COLO668 (cell line): ENCODE data around the gene ZNF609.
"Not testable (repeated sequence)": the region's sequence is repeated elsewhere in the genome, so short reads cannot be mapped to it uniquely, and the experiment has no call there.

Source experiments
- DNase-seq: peaks from one replicate; lab custom pipeline; 2025; ENCODE audit not compliant: unreplicated experiment; lab: John Stamatoyannopoulos, UW

Gene ZNF609

GRCh38 chr15:64617727-64618126, 157.3 kb downstream of the ZNF609 start:
- DNase-seq, result no peak

DNA sequence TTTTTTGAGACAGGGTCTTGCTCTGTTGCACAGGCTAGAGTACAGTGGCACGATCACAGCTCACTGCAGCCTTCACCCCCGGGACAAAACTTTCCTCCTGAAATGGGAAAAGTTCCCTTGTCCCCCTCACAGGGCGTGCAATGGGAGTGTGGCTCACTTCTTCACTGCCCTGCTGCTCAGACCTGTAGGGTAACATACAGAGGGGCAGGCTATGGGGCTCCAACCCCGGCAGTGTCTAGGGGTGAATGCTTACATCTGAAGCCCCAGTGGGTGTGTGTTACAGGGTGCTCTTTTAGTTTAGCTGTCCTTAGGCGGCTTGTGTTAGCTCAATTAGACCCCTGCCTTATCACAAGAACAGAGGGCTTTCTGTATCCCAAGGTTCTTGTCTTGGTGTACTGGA, 157.8 kb downstream of the ZNF609 start:
- DNase-seq, result no peak

- no peak for DNase-seq
These were observed 158.2 kb downstream of the ZNF609 start for GRCh38 chr15:64618540-64618939.

DNA sequence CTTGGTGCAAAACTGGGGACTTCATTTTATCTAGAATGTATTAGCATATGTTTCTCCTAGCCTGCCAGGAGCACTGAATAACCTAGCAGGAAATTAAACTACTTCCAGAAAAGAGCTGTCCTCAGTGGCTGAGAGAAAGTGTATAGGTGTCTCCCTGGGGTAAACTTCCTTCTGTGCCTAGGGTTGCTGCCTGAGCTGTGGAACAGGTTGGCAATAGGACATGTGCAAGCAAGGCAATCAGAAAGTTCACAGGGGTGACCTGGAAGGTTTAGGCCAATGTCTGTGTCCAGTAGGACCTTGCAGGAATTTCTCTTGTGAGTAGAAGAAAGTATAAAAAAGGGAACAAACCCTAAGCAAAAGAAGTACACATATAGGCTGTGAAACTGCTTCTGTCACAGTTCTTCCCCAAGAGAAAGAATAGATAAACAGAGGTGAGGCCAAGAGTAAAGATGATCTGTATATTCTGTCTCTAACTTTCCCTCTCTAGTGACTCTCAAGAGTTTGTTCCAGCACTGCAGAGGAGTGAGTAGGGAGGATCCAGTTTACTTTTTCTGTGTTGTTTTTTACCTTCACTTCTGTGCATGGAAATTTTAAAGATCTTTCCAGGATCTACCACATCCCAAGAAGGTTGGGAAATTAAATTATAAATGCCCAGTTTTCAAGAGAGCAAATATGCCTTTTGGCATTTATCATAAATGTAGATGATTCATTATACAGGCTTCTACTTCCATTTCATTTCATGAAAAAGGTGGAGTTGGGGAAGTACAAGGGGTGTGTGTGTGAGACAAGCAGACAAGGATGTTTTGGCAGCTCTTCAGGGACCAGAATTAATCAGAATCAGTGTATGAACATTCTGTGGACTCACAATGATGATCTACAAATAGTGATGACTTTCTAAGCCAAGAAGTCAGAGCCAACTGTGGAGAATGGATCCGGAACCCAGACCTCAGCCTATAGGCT, 159.8 kb downstream of the ZNF609 start:
- DNase-seq, result no peak

GRCh38 chr15:64621056-64621455, 160.7 kb downstream of the ZNF609 start:
- DNase-seq, result no peak

GRCh38 chr15:64622410-64623260, 162.3 kb downstream of the ZNF609 start:
- DNase-seq, result no peak

GRCh38 chr15:64623347-64623996, 163.1 kb downstream of the ZNF609 start:
- no peak for DNase-seq

DNA sequence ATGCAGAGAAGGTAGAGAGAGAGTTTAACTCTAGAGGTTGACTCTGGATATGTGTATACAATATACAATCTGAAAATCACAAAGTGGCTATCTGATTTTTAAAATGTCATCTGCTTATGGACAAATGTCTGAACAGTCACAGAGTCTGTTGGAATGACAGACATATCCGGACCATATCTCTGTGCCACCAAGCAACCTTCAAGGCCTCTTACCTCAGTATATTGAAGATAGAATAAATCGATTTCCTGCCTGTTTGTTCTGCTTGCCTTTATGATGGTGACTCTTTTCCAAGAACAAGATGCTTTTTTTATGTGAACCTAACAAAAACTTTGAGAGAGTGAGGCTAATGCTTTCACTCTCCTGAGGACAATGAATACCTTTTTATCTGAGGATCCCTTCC, 163.9 kb downstream of the ZNF609 start:
- DNase-seq, result no peak

- DNase-seq, result no peak
These were observed 168.7 kb downstream of the ZNF609 start for GRCh38 chr15:64629063-64629462.

GRCh38 chr15:64630396-64631107, 170.2 kb downstream of the ZNF609 start:
- DNase-seq, result no peak

DNA sequence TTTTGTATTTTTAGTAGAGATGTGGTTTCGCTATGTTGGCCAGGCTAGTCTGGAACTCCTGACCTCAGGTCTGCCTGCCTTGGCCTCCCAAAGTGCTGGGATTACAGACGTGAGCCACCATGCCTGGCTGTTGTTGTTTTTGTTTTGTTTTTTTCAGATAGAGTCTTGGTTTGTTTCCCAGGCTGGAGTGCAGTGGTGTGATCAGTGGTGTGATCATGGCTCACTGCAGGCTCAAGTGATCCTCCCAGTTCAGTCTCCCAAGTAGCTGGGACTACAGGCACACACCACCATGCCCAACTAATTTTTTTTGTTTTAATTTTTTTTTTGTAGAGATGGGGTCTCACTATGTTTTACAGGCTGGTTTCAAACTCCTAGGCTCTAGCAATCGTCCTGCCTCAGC, 172.3 kb downstream of the ZNF609 start:
- not testable (repeated sequence) for DNase-seq

DNA sequence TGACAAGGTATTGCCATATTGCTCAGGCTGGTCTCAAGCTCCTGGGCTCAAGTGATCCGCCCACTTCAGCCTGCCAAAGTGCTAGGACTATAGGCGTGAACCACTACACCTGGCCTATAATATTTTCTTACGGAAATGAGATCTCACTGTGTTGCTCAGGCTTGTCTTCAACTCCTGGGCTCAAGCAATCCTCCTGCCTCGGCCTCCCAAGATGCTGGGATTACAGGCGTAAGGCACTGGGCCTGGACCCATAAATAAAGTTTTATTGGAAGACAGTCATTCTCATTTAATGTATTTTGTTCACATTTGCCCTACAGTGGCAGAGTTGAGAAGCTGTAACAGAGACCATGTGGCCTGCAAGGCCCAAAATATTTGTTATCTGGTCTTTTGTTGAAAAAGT, 173.0 kb downstream of the ZNF609 start:
- no peak for DNase-seq

GRCh38 chr15:64634027-64634426, 173.6 kb downstream of the ZNF609 start:
- DNase-seq, result no peak

GRCh38 chr15:64634576-64635498, 174.5 kb downstream of the ZNF609 start:
- DNase-seq, result peak; percentile 44

- no peak for DNase-seq
These were observed 175.4 kb downstream of the ZNF609 start for GRCh38 chr15:64635499-64636495.

DNA sequence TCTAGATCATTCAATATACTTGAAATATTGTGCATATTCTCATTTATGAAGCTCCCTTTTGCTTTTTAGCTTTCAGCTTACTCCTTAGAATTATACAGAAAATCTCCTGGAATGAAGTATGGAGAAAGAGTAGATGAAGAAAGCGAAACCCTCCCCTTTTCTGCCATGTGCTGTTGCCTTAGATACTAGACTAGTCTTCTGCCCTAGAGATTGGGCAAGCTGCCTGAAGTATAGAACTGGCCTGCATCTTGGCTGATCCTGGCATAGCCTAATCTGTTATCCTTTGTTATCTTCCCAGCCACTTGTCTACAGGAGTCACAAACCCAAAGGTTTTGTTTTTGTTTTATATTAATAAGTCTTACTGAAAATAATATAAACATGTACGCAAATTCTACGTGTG, 176.2 kb downstream of the ZNF609 start:
- DNase-seq, result no peak

GRCh38 chr15:64637412-64637811, 177.0 kb downstream of the ZNF609 start:
- DNase-seq, result no peak

DNA sequence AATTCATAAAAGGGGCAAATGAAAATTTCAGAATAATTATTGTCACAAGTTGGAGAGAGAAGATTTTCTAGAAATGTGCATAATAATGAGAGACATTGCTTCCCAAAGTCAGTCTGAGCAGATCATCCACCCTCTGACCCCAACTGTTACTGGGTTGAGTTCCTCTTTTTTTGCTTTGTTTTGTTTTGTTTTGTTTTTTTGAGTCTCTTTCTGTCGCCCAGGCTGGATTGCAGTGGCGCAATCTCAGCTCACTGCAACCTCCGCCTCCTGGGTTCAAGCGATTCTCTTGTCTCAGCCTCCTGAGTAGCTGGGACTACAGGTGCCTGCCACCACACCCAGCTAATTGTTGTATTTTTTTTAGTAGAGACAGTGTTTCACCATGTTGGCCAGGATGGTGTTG, 179.4 kb downstream of the ZNF609 start:
- not testable (repeated sequence) for DNase-seq
